ENCODE results near the gene CLPTM1L.

CLPTM1L gene

DNA sequence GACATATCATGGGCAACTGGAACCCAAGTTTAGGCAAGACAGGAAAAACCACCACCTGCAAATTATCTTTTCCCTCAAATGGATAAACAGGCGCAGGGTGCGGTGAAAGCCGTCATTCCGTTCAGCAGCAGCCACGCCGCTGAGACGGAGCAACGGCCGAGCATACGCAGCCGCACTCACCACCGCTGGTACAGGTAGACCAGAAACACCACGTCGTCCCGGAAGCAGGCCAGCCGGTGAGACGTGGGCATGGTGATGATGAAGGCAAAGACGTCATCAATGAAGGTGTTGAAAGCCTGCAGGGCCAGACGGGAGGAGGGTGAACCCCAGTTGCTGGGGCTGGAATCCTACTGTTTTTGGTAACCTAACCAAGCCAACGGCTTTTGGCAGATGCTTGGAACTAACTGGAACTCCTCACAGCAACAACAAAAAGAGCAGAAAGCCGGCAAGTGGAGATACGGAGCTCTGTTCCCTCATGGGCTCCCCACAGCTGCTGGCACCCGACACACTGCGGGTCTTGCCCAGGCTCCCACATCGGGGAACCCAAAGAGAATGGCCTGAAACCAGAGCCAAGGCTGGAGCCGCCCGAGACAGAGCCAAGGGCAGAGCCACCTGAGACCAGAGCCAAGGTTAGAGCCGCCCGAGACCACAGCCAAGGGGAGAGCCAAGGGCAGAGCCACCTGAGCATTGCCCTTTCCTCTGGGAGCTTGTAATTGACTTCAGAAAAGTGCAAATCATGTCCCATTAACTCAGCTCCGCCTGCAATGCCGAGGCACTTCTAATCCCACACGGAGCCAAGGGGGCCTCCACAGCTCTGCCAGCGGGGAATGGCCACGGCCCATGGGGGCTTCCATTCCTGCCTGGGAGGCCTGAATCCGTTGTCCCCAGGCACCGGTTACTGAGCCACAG lies 24.2 kb downstream of the CLPTM1L start:
- H3K36me3 ChIP-seq (ENCODE audit: control insufficient read depth in 1 of 2, insufficient read depth in 2 of 2, low read depth in 1 of 2, low read length in 2 of 2), result peaks cover 78 to 82% of the 10 kb centered on the region in 2 experiments
- 94% methylated on average over 36 of the region's 36 CpGs for WGBS

DNA sequence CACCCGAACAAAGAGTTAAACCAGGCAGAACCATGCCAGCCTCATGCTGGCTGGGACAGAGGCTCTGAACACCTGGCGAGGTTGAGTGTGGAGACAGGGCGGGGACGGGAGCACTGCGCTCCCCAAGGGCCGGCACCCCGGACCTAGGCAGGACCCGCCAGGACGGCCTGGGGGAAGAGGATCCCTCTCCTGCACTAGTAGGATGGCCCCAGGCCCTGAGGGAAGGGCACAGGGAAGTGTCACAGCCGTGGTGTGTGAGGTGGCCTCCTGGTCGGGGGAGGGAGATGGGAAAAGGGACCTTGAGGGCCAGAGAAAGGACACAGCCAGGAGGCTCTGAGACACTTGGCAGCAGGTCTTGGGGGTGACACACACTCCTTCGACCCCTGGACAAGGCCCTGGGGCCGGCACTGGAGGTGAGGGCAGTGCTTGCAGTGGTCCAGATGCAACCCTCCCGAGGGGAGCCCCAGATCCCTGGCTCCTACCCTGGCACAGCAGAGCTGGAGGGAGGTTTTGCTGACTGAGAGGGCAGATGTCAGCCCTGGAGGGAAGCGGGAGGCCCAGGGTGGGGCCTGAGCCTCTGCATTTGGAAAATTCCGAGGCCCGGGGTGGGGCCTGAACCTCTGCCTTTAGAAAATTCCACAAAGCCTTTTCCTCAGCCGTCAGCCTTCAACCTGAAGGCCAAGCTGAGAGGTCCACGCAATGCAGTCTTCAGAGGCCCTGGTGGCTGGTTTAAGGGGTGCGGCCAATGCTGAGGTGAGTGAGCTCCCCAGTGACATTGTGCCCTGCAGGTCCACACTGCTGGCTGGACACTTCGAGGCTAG lies 25.3 kb downstream of the CLPTM1L start:
- Histone ChIP-seq H3K4me2 (ENCODE audit: low read length, poor library complexity, severe bottlenecking) (no peak overlapping the region), H3K79me1 (replicated peaks; ENCODE audit: low read length, poor library complexity, severe bottlenecking) (peaks cover 22% of the 10 kb centered on the region), H3K14ac (ENCODE audit: low read length in 2 of 2) (no peak overlapping the region), H3K23ac (ENCODE audit: low read length in 2 of 2) (no peak overlapping the region), H2AFZ (ENCODE audit: low read depth, low read length) (no peak overlapping the region), H3K4me1 (ENCODE audit: control insufficient read depth, insufficient read depth, low read depth, low read length) (peaks cover 10% of the 10 kb centered on the region), H2BK120ac (ENCODE audit: low read depth, low read length) (no peak overlapping the region), H4K8ac (ENCODE audit: low read length) (no peak overlapping the region), H3K27me3 (ENCODE audit: control insufficient read depth in 1 of 2, insufficient read depth in 1 of 2, low read length in 2 of 2) (peaks cover 0 to 5% of the 10 kb centered on the region in 2 experiments), H3K4me3 (ENCODE audit: insufficient read depth in 1 of 2, low read depth in 1 of 2, low read length in 2 of 2) (no peak overlapping the region), H2AK5ac (ENCODE audit: low read length, severe bottlenecking) (no peak overlapping the region), H3K9ac (ENCODE audit: low read length) (no peak overlapping the region), H2BK12ac (ENCODE audit: low read length in 2 of 2) (no peak overlapping the region), H2BK5ac (ENCODE audit: low read depth, low read length, poor library complexity, severe bottlenecking) (no peak overlapping the region), H3K9me3 (ENCODE audit: control insufficient read depth, low read length) (no peaks in the 10 kb centered on the region), H3K27ac (ENCODE audit: low read length, poor library complexity, severe bottlenecking) (no peak overlapping the region), H3K4ac (ENCODE audit: low read depth in 1 of 2, low read length in 2 of 2) (no peak overlapping the region), H4K91ac (ENCODE audit: low read length) (no peak overlapping the region), H3K36me3 (ENCODE audit: control insufficient read depth in 1 of 2, insufficient read depth in 2 of 2, low read depth in 1 of 2, low read length in 2 of 2) (peaks cover 68 to 72% of the 10 kb centered on the region in 2 experiments), H2BK15ac (ENCODE audit: low read depth, poor library complexity, severe bottlenecking) (no peak overlapping the region), H3K18ac (ENCODE audit: low read depth in 1 of 2, low read length in 2 of 2) (no peak overlapping the region)
- DNase-seq, result no peak
- WGBS, result 91% methylated on average over 21 of the region's 21 CpGs

More for the DNA sequence above, 24.2 kb downstream of the CLPTM1L start:
- Histone ChIP-seq H3K23ac (ENCODE audit: low read length in 2 of 2) (no peak overlapping the region), H3K9me3 (ENCODE audit: control insufficient read depth, low read length) (no peaks in the 10 kb centered on the region), H3K4ac (ENCODE audit: low read depth in 1 of 2, low read length in 2 of 2) (no peak overlapping the region), H3K4me3 (ENCODE audit: insufficient read depth in 1 of 2, low read depth in 1 of 2, low read length in 2 of 2) (no peak overlapping the region), H3K14ac (ENCODE audit: low read length in 2 of 2) (no peak overlapping the region), H3K18ac (ENCODE audit: low read depth in 1 of 2, low read length in 2 of 2) (no peak overlapping the region), H2BK12ac (ENCODE audit: low read length in 2 of 2) (no peak overlapping the region), H3K4me1 (ENCODE audit: control insufficient read depth, insufficient read depth, low read depth, low read length) (peaks cover 10% of the 10 kb centered on the region), H2BK15ac (ENCODE audit: low read depth, poor library complexity, severe bottlenecking) (no peak overlapping the region), H3K4me2 (ENCODE audit: low read length, poor library complexity, severe bottlenecking) (no peak overlapping the region), H3K79me1 (replicated peaks; ENCODE audit: low read length, poor library complexity, severe bottlenecking) (peaks cover 28% of the 10 kb centered on the region), H3K27ac (ENCODE audit: low read length, poor library complexity, severe bottlenecking) (no peak overlapping the region), H2BK120ac (ENCODE audit: low read depth, low read length) (no peak overlapping the region), H3K27me3 (ENCODE audit: control insufficient read depth in 1 of 2, insufficient read depth in 1 of 2, low read length in 2 of 2) (no peaks in the 10 kb centered on the region), H4K91ac (ENCODE audit: low read length) (no peak overlapping the region), H2BK5ac (ENCODE audit: low read depth, low read length, poor library complexity, severe bottlenecking) (no peak overlapping the region), H2AK5ac (ENCODE audit: low read length, severe bottlenecking) (no peak overlapping the region), H2AFZ (ENCODE audit: low read depth, low read length) (no peak overlapping the region), H3K9ac (ENCODE audit: low read length) (no peak overlapping the region), H4K8ac (ENCODE audit: low read length) (no peak overlapping the region)
- no peak for DNase-seq

DNA sequence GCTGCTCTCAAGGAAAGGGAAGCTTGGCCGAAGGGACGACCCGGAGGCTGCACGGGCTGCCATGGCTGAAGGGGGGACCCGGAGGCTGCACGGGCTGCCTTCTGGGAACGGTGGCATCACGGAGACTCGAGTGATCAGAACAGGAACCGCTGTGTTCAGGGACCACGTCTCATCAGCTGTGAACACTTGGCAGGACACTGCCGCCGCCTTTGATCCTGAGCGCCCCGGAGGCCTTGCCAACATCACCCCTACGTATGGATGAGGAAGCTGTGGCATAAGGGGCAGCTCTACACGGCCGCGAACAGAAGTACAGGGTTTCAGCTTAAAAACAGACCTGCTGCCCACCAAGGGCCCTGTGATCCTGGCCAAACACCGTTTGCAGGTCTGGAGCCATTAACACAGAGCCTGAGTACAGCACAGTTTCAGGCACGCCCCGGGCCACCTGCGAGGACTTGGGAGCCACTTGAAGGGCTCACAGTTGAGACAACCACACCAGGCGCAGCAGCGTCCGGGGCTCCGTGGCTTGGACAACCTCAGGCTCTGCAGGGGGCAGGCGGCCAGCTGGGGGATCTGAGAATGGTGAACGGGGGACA lies 26.1 kb downstream of the CLPTM1L start:
- Histone ChIP-seq H3K79me1 (replicated peaks; ENCODE audit: low read length, poor library complexity, severe bottlenecking) (peaks cover 20% of the 10 kb centered on the region), H3K23ac (ENCODE audit: low read length in 2 of 2) (no peak overlapping the region), H3K27me3 (ENCODE audit: control insufficient read depth in 1 of 2, insufficient read depth in 1 of 2, low read length in 2 of 2) (peaks cover 0 to 11% of the 10 kb centered on the region in 2 experiments), H2AFZ (ENCODE audit: low read depth, low read length) (no peak overlapping the region), H2BK5ac (ENCODE audit: low read depth, low read length, poor library complexity, severe bottlenecking) (no peak overlapping the region), H2BK15ac (ENCODE audit: low read depth, poor library complexity, severe bottlenecking) (no peak overlapping the region), H4K91ac (ENCODE audit: low read length) (peak overlapping the region; percentile 22), H3K4me1 (ENCODE audit: control insufficient read depth, insufficient read depth, low read depth, low read length) (peaks cover 10% of the 10 kb centered on the region), H3K36me3 (ENCODE audit: control insufficient read depth in 1 of 2, insufficient read depth in 2 of 2, low read depth in 1 of 2, low read length in 2 of 2) (peaks cover 60 to 64% of the 10 kb centered on the region in 2 experiments), H3K18ac (ENCODE audit: low read depth in 1 of 2, low read length in 2 of 2) (no peak overlapping the region), H3K9me3 (ENCODE audit: control insufficient read depth, low read length) (no peaks in the 10 kb centered on the region), H3K4ac (ENCODE audit: low read depth in 1 of 2, low read length in 2 of 2) (no peak overlapping the region), H3K14ac (ENCODE audit: low read length in 2 of 2) (no peak overlapping the region), H3K9ac (ENCODE audit: low read length) (no peak overlapping the region), H2BK12ac (ENCODE audit: low read length in 2 of 2) (no peak overlapping the region), H2AK5ac (ENCODE audit: low read length, severe bottlenecking) (no peak overlapping the region), H3K4me2 (ENCODE audit: low read length, poor library complexity, severe bottlenecking) (no peak overlapping the region), H3K4me3 (ENCODE audit: insufficient read depth in 1 of 2, low read depth in 1 of 2, low read length in 2 of 2) (no peak overlapping the region), H2BK120ac (ENCODE audit: low read depth, low read length) (no peak overlapping the region), H3K27ac (ENCODE audit: low read length, poor library complexity, severe bottlenecking) (no peak overlapping the region), H4K8ac (ENCODE audit: low read length) (no peak overlapping the region)
- no peak for DNase-seq
- 97% methylated on average over 29 of the region's 29 CpGs for WGBS

Data from mesenchymal stem cell (in vitro differentiated cells and primary cell).